GM23248 (cell line): ENCODE measurements around the gene CDH11. TPM values are rescaled to one million over a fixed set of nuclear protein-coding genes. Genes with fewer than 3 reads are reported as not detected.
A peak's percentile ranks its signal among the peaks of the same experiment; 100 is the strongest.

Experiments used
- DNase-seq: peaks from one replicate; pipeline ENCODE4 v3.0.0-alpha.2; 2015
- H2AFZ ChIP-seq: fragments of 200-600 bp; sonication (generic); 2 replicates; pipeline ENCODE4 v1.6.1; 2016; ENCODE audit warnings: antibody characterized with exemption
- H3F3A ChIP-seq: fragments of 200-600 bp; sonication (generic); 2 replicates; pipeline ENCODE4 v1.6.1; 2016; ENCODE audit warnings: mild to moderate bottlenecking, antibody characterized with exemption, mixed run types; ENCODE audit not compliant: insufficient read depth
- H3K27ac ChIP-seq: fragments of 200-600 bp; sonication (generic); 2 replicates; pipeline ENCODE4 v1.5.1; 2016; ENCODE audit warnings: mild to moderate bottlenecking
- H3K27me3 ChIP-seq: fragments of 200-600 bp; sonication (generic); replicated peaks from 2 replicates; pipeline ENCODE4 v1.6.1; 2016; ENCODE audit warnings: mild to moderate bottlenecking; ENCODE audit not compliant: insufficient read depth
- H3K36me3 ChIP-seq: fragments of 200-600 bp; sonication (generic); 2 replicates; pipeline ENCODE4 v1.6.1; 2016; ENCODE audit warnings: low read depth, mild to moderate bottlenecking
- H3K4me1 ChIP-seq: fragments of 200-600 bp; sonication (generic); 2 replicates; pipeline ENCODE4 v1.6.1; 2016; ENCODE audit warnings: mild to moderate bottlenecking; ENCODE audit not compliant: insufficient read depth
- H3K4me2 ChIP-seq: fragments of 200-600 bp; sonication (generic); one replicate; pipeline ENCODE4 v1.6.1; 2016; ENCODE audit warnings: mild to moderate bottlenecking; ENCODE audit not compliant: unreplicated experiment
- H3K4me3 ChIP-seq: fragments of 200-600 bp; sonication (generic); 2 replicates; pipeline ENCODE4 v1.5.1; 2016; ENCODE audit warnings: mild to moderate bottlenecking
- H3K79me2 ChIP-seq: fragments of 200-600 bp; sonication (generic); 2 replicates; pipeline ENCODE4 v1.6.1; 2016; ENCODE audit warnings: mild to moderate bottlenecking; ENCODE audit not compliant: insufficient read depth
- H3K9ac ChIP-seq: fragments of 200-600 bp; sonication (generic); 2 replicates; pipeline ENCODE4 v1.6.1; 2016; ENCODE audit warnings: mild to moderate bottlenecking
- H3K9me2 ChIP-seq: fragments of 200-600 bp; sonication (generic); 2 replicates; pipeline ENCODE4 v1.6.1; 2016; ENCODE audit warnings: mixed run types, mild to moderate bottlenecking, moderate library complexity; ENCODE audit not compliant: insufficient read depth
- H3K9me3 ChIP-seq: fragments of 200-600 bp; sonication (generic); one replicate; pipeline ENCODE4 v1.6.1; 2017; ENCODE audit warnings: low read depth
- H4K20me1 ChIP-seq: fragments of 200-600 bp; sonication (generic); 2 replicates; pipeline ENCODE4 v1.6.0; 2016; ENCODE audit not compliant: insufficient read depth
- EZH2 ChIP-seq: fragments of 200-600 bp; sonication (generic); IDR thresholded peaks from 2 replicates; pipeline ENCODE4 v1.6.1; 2018; ENCODE audit warnings: antibody characterized with exemption, mild to moderate bottlenecking; ENCODE audit not compliant: insufficient read depth, poor library complexity, severe bottlenecking
- EZH2phosphoT487 ChIP-seq: fragments of 200-600 bp; sonication (generic); IDR thresholded peaks from 2 replicates; pipeline ENCODE4 v1.6.1; 2018; ENCODE audit warnings: antibody characterized with exemption, moderate library complexity, mild to moderate bottlenecking, low read depth; ENCODE audit not compliant: insufficient read depth
- WGBS, 2 experiments: methylation state at CpG; one replicate each; pipeline ENCODE4 v1.1.6; 2015 to 2017; ENCODE audit warnings: low lambda C conversion rate in 2 of 2, low coverage in 1 of 2; ENCODE audit errors: missing lambda C conversion rate in 2 of 2; 5-methylcytosine and 5-hydroxymethylcytosine counted together
- in situ Hi-C: fragments of 300-500 bp; cut with MboI; formaldehyde crosslinking; loops from 2 replicates; pipeline ENCODE4 v1.15.0; 2020
- polyA plus RNA-seq: library from polyadenylated mRNA; unstranded; fragments of >200 nt; fragmentation: Nextera tagmentation; extraction: Ambion mirVana; gene quantifications from 2 replicates; pipeline ENCODE4 v1.2.1, GENCODE V29; 2016
- total RNA-seq: library from RNA; depleted of rRNA; stranded (reverse); fragments of >200 nt; shearing (Covaris generic); gene quantifications from 2 replicates; pipeline ENCODE4 v1.2.3, GENCODE V29; 2014

Gene CDH11
- total and polyA plus RNA-seq, 2 experiments from 2014 or later = 264 to 525 TPM

DNA sequence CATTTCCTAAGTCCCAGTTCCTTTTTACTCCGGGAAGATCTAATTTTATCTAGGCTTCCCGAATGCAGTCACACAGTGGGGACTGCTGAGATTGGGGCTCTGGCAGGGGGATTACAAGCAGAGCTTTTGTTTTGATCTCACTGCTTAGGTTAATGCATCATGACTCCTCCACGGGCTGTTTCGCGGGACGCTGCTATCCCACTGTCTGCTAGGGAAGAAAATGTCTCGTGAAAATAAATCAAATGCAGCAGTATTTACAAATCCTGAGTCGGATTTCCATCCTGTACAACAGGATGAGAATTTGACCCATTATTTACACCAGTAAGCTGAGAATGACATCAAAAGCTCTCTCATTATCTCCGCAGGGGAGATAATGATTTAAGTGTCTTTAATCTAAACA, 83.8 kb downstream of the CDH11 start:
- H3K79me2 ChIP-seq = peaks cover 100% of the 10 kb centered on the region

DNA sequence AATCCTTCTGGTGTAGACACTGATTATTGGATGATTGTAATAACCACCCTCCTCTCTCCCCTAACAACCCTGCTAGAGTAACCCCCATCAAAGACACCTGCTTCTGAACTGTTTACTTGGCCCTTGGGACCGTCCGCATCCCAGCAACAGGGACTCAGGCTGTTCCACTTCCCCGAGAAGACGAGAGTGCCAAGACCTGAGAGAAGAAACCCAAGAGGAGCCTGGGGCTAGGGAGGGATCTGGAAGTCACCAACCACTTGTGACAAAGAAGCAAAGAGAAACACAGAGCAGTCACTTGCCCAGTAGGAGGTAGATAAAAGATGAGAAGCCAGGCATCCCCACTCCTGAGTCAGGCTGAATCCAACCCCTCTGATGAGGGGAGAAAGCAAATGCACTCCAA, 84.3 kb downstream of the CDH11 start:
- in situ Hi-C loops = no loop called here
- Histone ChIP-seq H3F3A (peaks cover 47% of the 10 kb centered on the region), H3K27ac (no peak overlapping the region), H4K20me1 (peaks cover 20% of the 10 kb centered on the region), H3K4me3 (no peak overlapping the region), H3K79me2 (peaks cover 100% of the 10 kb centered on the region), H3K9me3 (no peaks in the 10 kb centered on the region), H3K9me2 (no peaks in the 10 kb centered on the region), H2AFZ (no peak overlapping the region), H3K4me1 (no peaks in the 10 kb centered on the region), H3K27me3 (no peaks in the 10 kb centered on the region), H3K4me2 (no peak overlapping the region), H3K36me3 (peaks cover 43% of the 10 kb centered on the region), H3K9ac (no peak overlapping the region)
- no peak for DNase-seq
- WGBS, 2 experiments = 97 to 100% methylated on average over 4 of the region's 4 CpGs
- TF ChIP-seq EZH2phosphoT487 (no peak), EZH2 (no peak)

More for the DNA sequence above, 83.8 kb downstream of the CDH11 start:
- WGBS, 2 experiments = 89 to 91% methylated on average over 9 of the region's 9 CpGs
- Histone ChIP-seq H3K36me3 (peaks cover 49% of the 10 kb centered on the region), H4K20me1 (peaks cover 25% of the 10 kb centered on the region), H3K27ac (no peak overlapping the region), H2AFZ (no peak overlapping the region), H3K4me1 (no peaks in the 10 kb centered on the region), H3K27me3 (no peaks in the 10 kb centered on the region), H3K9me3 (no peaks in the 10 kb centered on the region), H3F3A (peaks cover 50% of the 10 kb centered on the region), H3K9ac (no peak overlapping the region), H3K4me3 (no peak overlapping the region), H3K9me2 (no peaks in the 10 kb centered on the region), H3K4me2 (no peak overlapping the region)
- no peak for DNase-seq
- TF ChIP-seq EZH2phosphoT487 = no peak
- no peak for TF ChIP-seq EZH2
- in situ Hi-C loops = no loop called here

DNA sequence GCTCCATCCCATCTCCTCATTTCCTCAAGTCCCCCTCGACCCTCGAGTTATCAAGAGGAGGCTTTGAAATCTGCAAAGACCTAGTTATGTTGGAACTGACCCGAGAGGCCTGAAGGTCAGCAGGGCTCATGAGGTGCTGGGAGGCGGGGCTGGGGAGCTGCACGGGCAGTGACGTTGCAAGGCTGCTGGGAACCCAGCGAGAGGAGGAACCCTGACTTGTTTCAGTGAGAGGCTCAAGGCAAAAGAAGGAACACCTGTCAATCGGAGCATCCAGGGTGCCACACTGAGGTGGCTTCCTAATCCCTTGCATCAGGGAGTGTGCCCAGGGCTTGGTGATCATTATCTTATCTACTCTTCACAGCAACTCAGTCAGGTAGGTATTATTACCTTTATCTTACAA, 86.9 kb downstream of the CDH11 start:
- H2AFZ ChIP-seq = no peak overlapping the region
- DNase-seq = no peak
- in situ Hi-C loops = no loop called here
- no peak overlapping the region for H3K9ac ChIP-seq
- peaks cover 26% of the 10 kb centered on the region; the same call in 1 of the 2 replicates for H3F3A ChIP-seq
- H3K27me3 ChIP-seq = no peaks in the 10 kb centered on the region
- no peak overlapping the region for H3K4me3 ChIP-seq
- no peak for TF ChIP-seq EZH2phosphoT487
- no peak for TF ChIP-seq EZH2
- no peaks in the 10 kb centered on the region for H3K9me2 ChIP-seq
- H3K36me3 ChIP-seq = peaks cover 35% of the 10 kb centered on the region; the same call in 1 of the 2 replicates
- H3K9me3 ChIP-seq = no peaks in the 10 kb centered on the region
- 83 to 88% methylated on average over 6 to 8 of the region's 8 CpGs for WGBS, 2 experiments
- H3K4me1 ChIP-seq = no peaks in the 10 kb centered on the region
- peaks cover 100% of the 10 kb centered on the region for H3K79me2 ChIP-seq
- peaks cover 16% of the 10 kb centered on the region for H4K20me1 ChIP-seq
- H3K4me2 ChIP-seq = no peak overlapping the region
- no peak overlapping the region for H3K27ac ChIP-seq

DNA sequence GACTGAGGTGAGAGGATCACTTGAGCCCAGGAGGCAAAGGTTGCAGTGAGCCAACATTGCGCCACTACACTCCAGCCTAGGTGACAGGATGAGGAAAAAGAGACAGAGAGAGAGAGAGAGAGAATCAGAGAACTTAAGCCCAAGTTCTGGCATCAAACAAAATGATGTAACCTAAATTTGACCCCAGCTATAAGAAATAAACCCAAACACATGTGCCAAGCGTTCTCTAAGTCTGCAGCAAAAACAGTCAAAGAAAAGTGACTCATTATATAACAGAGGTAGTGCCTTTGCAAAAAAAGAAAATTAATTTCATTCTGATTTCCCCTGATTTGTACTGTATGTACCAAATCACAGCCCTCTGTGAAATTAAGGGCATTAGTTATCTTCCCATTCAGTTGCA, 89.5 kb downstream of the CDH11 start:
- no peaks in the 10 kb centered on the region for H3K4me1 ChIP-seq
- no peak overlapping the region for H3K4me2 ChIP-seq
- peaks cover 15% of the 10 kb centered on the region; the same call in 1 of the 2 replicates for H3F3A ChIP-seq
- in situ Hi-C loops = no loop called here
- H3K79me2 ChIP-seq = peaks cover 100% of the 10 kb centered on the region
- H3K9ac ChIP-seq = no peak overlapping the region
- no peak overlapping the region for H3K4me3 ChIP-seq
- no peaks in the 10 kb centered on the region for H3K9me3 ChIP-seq
- peaks cover 29% of the 10 kb centered on the region for H3K36me3 ChIP-seq
- 82 to 87% methylated on average over 2 of the region's 2 CpGs for WGBS, 2 experiments
- H3K27ac ChIP-seq = no peak overlapping the region
- H3K9me2 ChIP-seq = no peaks in the 10 kb centered on the region
- H2AFZ ChIP-seq = no peak overlapping the region
- peaks cover 12% of the 10 kb centered on the region; the same call in 1 of the 2 replicates for H4K20me1 ChIP-seq
- no peaks in the 10 kb centered on the region for H3K27me3 ChIP-seq
- TF ChIP-seq EZH2 (no peak), EZH2phosphoT487 (no peak)
- DNase-seq = no peak

DNA sequence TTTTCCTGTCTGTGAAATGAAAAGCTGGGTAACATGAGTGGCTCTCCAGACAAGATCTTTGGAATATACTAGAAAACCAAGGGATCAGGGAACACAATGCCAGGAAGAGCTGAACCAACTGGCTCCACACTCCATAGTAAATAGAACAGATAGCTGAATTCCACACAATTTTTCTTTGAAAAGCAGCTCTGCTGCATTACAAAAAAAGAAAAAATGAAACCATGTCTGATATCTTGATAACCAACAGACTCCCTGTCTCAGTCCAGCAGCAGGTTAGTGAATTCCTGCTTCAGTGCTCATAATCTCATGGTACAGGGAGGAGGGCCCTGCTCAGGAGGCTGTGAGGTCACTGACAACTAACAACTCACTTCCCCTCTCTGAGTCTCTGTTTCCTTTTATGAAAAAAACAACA, 97.1 kb downstream of the CDH11 start:
- no peak overlapping the region for H3K4me3 ChIP-seq
- no peak for TF ChIP-seq EZH2phosphoT487
- TF ChIP-seq EZH2 = no peak
- H3K36me3 ChIP-seq = peaks cover 19% of the 10 kb centered on the region; the same call in 1 of the 2 replicates
- H3F3A ChIP-seq = peaks cover 41% of the 10 kb centered on the region
- H3K4me1 ChIP-seq = peaks cover 22% of the 10 kb centered on the region; the same call in 1 of the 2 replicates
- H3K9me2 ChIP-seq = no peaks in the 10 kb centered on the region
- peaks cover 22% of the 10 kb centered on the region for H4K20me1 ChIP-seq
- 0 out of 2 replicates have a peak overlapping the region, but pooled peaks have one; percentile 4 for H3K27ac ChIP-seq
- no peaks in the 10 kb centered on the region for H3K27me3 ChIP-seq
- H3K9me3 ChIP-seq = no peaks in the 10 kb centered on the region
- H2AFZ ChIP-seq = no peak overlapping the region
- H3K9ac ChIP-seq = no peak overlapping the region
- peak; percentile 47 for DNase-seq
- no peak overlapping the region for H3K4me2 ChIP-seq
- H3K79me2 ChIP-seq = peaks cover 100% of the 10 kb centered on the region
- in situ Hi-C loops = no loop called here
